Erythroblast (primary cell): ENCODE results near the gene HMGN1.

Experiments used
- GATA1 ChIP-seq: IDR thresholded peaks from 2 replicates; pipeline ENCODE4 v1.6.1; 2011; ENCODE audit warnings: low read depth, mild to moderate bottlenecking, control low read depth, low read length, moderate library complexity
- POLR2A ChIP-seq: IDR thresholded peaks from 2 replicates; pipeline ENCODE4 v1.6.1; 2011; ENCODE audit warnings: mild to moderate bottlenecking, low read length

DNA sequence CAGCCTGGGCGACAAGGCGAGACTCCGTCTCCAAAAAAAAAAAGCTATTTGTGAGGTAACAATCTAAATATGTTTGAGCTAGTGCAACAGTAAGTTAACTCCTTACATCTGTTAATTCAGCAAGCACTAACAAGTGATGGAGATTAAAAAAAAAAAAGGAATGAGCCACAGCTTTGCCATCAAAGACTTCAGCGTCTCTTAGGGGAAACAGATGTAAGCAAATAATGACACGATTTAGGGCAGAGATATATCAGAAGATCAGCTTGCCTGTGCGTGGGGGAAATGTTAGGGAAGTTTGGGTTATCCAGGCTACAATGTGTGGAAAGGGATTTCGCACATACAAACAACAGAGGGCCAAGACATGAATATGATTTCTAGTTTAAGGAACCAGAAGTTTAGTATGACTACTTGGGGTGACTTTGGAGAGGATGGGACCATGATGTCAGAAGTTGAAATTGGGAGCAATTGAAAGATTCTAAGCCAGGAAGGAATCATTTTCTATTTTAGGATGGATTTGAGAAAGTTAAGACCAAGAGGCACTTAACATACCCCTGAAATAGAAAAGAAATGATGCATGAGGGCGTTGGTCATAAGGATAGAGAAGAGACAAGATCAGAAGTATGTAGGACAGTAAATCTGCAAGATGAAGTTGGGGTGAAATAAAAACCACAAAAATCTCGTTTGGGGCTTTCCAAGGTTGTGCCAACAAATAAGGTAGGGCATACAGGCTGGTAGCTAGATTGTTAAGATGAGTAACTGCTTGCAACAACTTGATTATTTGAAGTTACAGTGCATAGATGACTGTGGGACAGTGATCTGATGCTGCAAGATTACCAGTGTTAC, 33.1 kb downstream of the HMGN1 start:
- TF ChIP-seq POLR2A: no peak
- TF ChIP-seq GATA1: no peak
